ENCODE results near the gene KCNK15.

Gene KCNK15

DNA sequence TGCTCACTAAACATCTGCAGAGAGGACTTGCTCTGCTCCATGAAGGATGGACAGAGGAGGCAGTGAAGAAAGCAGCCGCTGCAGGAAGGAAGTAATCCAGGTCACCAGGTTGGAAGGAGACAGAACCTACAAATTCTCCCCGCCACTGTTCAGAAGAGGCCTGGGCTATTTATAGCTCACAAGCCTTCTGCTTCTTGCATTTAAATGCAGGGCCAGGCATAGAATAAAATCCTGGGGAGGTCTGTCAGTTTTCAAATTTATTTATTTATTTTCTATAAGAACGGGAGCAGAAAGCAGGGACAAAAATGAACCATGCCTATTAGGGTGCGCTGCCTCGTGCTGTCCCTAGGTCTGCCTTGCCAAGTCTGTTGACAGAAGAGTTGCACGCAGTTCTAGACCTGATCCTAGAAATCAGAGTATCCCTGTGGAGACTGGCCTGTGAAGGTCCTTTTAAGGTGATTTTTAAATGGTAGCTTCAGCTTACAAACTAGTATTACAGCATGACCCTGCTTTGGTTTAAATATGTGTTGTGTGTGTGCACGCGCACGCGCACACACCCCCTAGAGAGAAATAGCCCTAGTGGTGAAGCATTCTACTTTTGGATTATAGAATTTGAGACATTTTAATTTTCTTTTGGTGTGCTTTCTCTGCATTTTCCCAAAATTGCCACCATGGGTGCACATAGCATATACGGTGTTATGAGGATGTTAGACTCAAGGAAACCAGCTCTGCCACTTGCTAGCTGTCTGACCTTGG is 45.2 kb downstream of the KCNK15 start:
- DNase-seq (ENCODE audit: low read depth), result no peak

DNA sequence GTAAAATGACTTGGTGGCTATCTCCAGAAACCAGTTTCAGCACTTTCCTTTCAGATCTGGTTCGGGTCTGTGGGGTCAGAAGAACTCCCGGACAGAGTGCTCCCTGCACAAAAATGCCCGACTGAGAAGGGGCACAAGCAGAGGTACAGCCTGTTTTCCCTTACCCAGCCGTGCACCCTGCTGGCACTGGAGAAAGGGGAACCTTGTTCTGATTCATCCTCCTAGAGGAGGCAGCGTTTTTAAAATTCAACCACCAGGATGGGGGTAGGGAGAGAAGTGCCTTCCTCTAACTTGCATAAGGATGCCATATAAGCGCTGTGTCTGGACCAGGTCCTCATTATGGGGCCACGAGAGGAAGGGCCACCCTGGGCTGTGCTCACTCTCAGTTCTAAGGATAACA is 47.1 kb downstream of the KCNK15 start:
- no peak for DNase-seq (ENCODE audit: low read depth)

DNA sequence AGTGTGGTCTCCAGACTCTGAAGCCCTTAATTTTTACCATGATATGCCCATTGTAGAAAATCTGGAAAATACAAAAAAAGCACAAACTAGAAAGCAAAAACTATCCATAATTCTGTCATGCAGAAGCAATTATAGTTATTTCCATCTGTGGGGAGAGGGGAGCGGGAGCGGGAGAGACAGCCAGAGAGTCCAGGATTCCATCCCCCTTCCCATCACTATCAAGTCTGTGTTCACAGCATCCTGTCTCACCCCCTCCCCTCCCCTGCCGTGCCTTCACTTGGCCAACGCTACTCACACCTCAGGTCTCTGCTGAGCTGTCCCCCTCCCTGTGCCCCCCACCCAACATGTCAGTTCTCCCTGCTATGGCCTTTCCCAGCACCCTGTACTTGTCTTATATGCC is 50.2 kb downstream of the KCNK15 start:
- DNase-seq (ENCODE audit: low read depth), result no peak

DNA sequence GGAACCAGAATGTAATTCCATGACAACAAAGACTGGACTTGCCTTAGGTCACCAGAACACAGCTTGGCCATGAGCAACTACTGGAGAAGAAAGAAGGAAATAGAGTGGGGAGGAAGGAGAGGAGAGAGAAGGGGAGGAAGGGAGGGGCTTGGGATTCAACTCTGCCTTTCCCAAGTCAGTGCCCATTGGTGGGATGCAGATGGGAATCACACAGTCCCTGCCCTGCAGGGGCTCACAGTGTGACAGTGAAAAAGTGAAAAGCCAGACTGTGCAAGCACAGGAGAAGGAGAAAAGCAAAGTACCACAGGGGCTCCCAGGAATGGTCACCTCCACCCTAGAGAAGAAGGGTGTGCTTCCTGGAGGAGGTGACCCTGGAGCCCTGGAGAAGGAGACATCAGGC is 50.6 kb downstream of the KCNK15 start:
- no peak for DNase-seq (ENCODE audit: low read depth)

DNA sequence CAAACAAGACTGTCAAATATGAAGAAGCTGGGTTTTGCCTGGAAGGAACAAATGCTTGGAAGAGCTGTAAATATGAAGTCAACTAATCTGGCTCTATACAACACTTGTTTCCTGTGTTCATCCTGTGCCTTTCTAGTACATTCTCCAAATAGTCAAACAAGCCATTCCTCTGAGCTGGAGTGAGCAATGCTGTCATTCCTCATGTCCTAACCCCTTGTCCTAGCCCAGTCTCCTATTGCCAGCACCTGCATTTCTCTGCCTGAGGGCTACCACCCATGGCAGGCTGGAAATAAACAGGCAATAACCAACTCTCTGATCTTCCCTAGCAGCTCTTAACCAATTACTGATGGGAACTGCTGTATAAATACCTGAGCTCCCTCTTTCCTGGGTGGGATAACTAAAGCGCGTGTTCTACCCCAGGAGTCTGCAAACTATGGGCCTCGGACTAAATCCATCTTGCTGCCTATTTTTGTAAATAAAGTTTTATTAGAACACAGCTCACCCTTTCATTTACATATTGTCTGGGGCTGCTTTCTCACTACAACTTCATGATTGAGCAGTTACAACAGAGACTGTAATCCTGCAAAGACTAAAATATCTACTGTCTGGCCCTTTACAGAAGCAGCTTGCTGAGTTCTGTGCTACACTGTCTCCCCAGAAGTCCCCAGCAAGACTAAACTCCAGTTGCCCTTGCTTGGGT is 51.2 kb downstream of the KCNK15 start:
- no peak for DNase-seq (ENCODE audit: low read depth)

DNA sequence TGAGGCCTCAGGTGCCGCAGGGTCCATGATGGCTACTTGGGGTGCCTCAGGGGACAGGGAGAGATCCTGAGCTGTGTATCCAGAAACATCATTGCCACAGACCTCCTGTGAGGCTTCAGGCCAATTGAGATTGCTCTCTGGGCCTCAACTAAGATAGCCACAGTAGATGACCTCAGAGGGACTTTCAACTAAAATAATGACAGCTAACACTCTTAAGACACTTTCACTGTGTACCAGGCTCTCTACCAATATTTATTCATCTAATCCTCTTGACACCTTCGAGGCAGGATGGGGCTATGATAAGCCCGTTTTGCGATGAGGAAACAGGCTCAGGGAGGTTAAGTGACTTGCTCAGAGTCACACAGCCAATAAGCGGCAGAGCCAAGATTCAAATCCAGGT is 54.0 kb downstream of the KCNK15 start:
- no peak for DNase-seq (ENCODE audit: low read depth)

DNA sequence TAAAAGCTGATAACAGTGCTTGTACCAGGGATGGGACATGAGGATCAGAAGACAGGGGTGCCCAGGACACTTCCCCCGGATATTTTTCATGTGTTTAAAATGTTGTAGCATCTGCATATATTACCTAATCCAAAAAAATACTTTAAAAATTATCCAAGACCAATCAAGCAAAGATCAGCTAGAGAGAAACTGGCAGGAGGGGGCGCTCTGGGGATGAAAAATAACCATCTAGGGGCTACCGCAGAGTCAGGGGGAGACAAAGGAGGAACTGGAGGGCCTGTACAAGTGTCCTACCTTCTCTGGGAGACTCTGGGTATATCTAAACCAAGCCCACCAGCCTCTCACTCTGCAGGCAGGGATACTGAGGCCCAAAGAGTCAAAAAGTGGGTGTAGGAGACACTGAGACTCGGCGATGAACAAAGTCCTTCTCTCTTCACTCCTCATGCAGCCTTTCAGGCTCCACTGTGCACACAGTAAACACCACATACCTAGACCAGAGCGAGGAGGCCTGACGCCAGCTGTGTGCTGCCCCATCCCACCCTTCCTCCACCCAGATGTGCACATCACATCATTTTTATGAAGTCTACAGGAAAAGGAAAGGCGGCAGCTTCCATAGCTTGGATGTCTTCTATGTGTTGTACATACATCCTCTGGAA is 54.9 kb downstream of the KCNK15 start:
- no peak for DNase-seq (ENCODE audit: low read depth)

All from activated T-cell treated with anti-CD3 and anti-CD28 coated beads for 1 hour (primary cell).